NB4 (cell line): ENCODE measurements around the gene SMARCA2.

Source experiments
- DNase-seq: peaks from one replicate; pipeline ENCODE4 v3.0.0; 2010; ENCODE audit warnings: low read depth
- H3K4me3 ChIP-seq: one replicate; pipeline ENCODE4 v1.5.1; 2011; ENCODE audit warnings: mild to moderate bottlenecking, low read depth, low read length, moderate library complexity
- MYC ChIP-seq: IDR thresholded peaks from 2 replicates; pipeline ENCODE4 v1.6.1; 2011; ENCODE audit warnings: low read depth, low read length
- POLR2A ChIP-seq: IDR thresholded peaks from 2 replicates; pipeline ENCODE4 v1.6.1; 2011; ENCODE audit warnings: mild to moderate bottlenecking; ENCODE audit not compliant: insufficient read length; ENCODE audit errors: extremely low read depth
- TF ChIP-seq, protein P1 (sequence below): IDR thresholded peaks from one replicate; pipeline ENCODE4 v1.5.1; 2012; ENCODE audit warnings: low read depth, low read length
- TF ChIP-seq, protein P2 (sequence below): IDR thresholded peaks from 2 replicates; pipeline ENCODE4 v1.6.1; 2011; ENCODE audit warnings: low read depth, low read length

The SMARCA2 gene

DNA sequence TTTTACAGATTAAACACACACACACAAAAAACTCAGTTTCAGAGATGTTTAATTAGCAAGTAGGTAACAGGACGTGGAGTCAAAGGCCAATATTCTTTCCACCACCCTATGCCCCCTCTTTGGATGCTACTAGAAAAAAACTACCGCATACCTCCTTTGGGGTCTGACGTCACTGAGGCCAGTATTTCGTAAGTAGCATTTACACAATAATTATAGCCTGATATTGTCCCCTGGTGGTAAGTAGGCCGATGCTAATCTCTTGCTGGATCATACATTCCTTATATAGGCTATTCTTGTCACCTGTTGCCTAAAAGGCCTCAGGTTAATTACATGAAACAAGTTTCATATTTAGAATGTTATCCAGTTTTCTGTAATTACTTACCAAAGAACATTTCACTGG lies 21.0 kb upstream of the SMARCA2 start:
- DNase-seq: peak; percentile 58
- TF ChIP-seq, protein P1, sequence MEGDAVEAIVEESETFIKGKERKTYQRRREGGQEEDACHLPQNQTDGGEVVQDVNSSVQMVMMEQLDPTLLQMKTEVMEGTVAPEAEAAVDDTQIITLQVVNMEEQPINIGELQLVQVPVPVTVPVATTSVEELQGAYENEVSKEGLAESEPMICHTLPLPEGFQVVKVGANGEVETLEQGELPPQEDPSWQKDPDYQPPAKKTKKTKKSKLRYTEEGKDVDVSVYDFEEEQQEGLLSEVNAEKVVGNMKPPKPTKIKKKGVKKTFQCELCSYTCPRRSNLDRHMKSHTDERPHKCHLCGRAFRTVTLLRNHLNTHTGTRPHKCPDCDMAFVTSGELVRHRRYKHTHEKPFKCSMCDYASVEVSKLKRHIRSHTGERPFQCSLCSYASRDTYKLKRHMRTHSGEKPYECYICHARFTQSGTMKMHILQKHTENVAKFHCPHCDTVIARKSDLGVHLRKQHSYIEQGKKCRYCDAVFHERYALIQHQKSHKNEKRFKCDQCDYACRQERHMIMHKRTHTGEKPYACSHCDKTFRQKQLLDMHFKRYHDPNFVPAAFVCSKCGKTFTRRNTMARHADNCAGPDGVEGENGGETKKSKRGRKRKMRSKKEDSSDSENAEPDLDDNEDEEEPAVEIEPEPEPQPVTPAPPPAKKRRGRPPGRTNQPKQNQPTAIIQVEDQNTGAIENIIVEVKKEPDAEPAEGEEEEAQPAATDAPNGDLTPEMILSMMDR: no peak
- TF ChIP-seq, protein P2, sequence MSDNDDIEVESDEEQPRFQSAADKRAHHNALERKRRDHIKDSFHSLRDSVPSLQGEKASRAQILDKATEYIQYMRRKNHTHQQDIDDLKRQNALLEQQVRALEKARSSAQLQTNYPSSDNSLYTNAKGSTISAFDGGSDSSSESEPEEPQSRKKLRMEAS: no peak
- TF ChIP-seq POLR2A: no peak
- no peak for TF ChIP-seq MYC

DNA sequence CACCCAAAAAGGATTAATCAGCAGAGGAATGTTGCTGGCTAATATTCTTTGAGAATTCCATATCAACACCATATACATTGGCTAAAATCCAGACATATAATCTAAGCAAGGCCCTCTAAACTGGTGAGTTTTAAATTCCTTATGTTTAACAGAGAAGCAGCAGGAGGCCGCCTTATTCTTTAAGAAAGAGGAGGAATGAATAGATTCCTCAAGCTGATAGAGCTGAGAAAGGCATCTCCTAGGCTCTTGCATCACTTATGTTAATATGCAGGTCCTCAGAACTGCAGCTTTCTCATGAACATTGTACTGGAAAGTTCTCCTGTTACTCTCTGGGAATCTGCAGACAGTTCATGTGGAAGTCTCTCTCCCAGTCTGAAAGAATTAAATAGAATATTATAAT lies 20.1 kb upstream of the SMARCA2 start:
- no peak overlapping the region for H3K4me3 ChIP-seq
- TF ChIP-seq, protein P1: no peak
- TF ChIP-seq POLR2A (no peak), MYC (no peak)
- TF ChIP-seq, protein P2: no peak
- no peak for DNase-seq

More for the DNA sequence above, 21.0 kb upstream of the SMARCA2 start:
- H3K4me3 ChIP-seq: no peak overlapping the region

DNA sequence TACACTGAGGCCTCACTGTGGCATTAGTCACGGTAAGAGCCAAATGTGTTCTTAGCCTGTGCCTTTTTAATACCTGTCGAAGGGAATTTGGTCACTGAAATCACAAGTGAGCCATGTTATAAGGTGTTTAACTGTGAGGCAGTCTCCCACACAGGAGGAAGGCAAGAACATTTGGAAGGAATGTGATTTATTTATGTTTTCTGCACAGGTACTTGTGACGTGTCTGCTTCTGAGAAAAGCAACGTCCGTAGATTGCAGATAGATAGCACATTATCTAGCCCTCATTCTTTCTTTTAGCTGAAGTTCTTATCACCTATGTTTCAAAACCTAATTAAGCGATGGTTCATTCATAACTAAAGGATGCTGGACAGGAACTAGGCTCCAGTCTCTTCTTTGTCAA lies 19.0 kb upstream of the SMARCA2 start:
- H3K4me3 ChIP-seq: no peak overlapping the region
- no peak for DNase-seq
- TF ChIP-seq MYC: no peak
- TF ChIP-seq, protein P1: no peak
- TF ChIP-seq, protein P2: no peak

DNA sequence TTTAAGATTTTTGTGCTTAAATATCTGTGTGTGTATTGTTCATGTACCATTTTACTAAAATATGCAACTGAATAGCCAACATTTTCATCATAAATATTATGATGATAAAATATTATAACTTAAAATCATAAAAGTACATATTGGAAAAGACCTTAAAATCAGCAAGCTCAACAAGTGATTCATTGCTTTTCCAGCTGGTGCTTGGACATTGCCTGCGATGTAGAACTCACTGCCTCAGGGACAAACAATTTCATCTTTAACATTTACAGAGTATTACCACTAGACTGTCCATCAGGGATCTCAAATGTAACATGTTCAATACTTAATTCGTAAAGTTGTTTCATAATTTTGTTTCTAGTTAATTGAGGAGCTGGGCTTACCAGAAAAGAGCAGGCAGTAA lies 17.5 kb upstream of the SMARCA2 start:
- TF ChIP-seq MYC (no peak), POLR2A (no peak)
- TF ChIP-seq, protein P1: no peak
- TF ChIP-seq, protein P2: no peak
- no peak overlapping the region for H3K4me3 ChIP-seq
- no peak for DNase-seq

DNA sequence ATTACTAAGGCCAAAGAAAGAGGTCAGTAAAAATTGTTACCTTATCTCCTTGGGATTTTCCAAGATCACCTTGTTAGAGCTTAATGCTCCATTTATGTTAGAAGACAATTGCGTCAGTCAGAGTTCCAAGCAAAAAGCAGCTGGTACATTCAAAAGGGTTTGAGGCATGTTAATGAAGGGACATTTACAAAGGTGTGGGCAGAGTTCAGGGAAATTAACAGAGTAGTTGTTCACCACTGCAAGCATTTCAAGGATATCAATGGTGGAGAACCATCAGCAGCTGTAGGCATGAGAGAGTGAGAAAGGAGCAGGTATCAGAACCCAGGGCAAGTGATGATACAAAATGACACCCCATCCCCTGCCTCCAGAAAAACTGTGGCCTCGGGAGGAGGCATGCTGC lies 17.0 kb upstream of the SMARCA2 start:
- no peak overlapping the region for H3K4me3 ChIP-seq
- TF ChIP-seq, protein P1: no peak
- TF ChIP-seq POLR2A (no peak), MYC (no peak)
- TF ChIP-seq, protein P2: no peak
- no peak for DNase-seq

DNA sequence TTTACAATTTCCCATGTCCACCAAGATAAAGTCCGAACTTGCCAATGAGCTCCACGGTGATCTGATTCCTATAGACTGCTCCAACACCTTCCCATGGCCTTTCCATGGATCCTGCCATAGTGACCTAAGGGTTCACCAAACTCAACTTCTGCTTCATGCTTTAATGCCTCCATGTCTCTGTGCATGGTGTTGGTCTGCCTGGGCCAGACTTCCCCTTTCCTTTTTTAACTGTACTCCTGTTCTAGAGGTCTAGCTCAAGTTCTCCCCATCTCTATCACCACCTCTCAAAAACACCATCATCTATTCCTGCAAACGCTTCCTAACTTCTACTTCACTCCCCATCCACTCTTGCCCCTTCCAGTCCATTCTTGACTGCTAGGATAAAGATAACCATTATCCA lies 14.8 kb upstream of the SMARCA2 start:
- no peak for DNase-seq
- H3K4me3 ChIP-seq: no peak overlapping the region
- TF ChIP-seq, protein P2: no peak
